HG02763 (cell line): Measurements from ENCODE around the gene ATP23.
A peak's percentile ranks its signal among the peaks of the same experiment; 100 is the strongest.

ENCODE experiments used
- ATAC-seq: cut with Tn5 transposase; IDR thresholded peaks from one replicate; pipeline ENCODE4 v1.9.1; 2021; ENCODE audit warnings: mild to moderate bottlenecking, moderate library complexity; ENCODE audit not compliant: unreplicated experiment

Gene ATP23

GRCh38 chr12:57941165-57941894, at the start of gene ATP23:
Gene ATP23, plus strand, starts transcription at chr12:57941567. Its CDS starts 135 bp downstream, at chr12:57941702.
- ATAC-seq, result peak; percentile 75

- ATAC-seq, result no peak
These were observed 49.0 kb upstream of the ATP23 start for GRCh38 chr12:57892232-57892972.

GRCh38 chr12:57893431-57894353, 47.7 kb upstream of the ATP23 start:
- ATAC-seq, result no peak

- no peak for ATAC-seq
These were observed 46.7 kb upstream of the ATP23 start for GRCh38 chr12:57894399-57895292.

GRCh38 chr12:57895389-57896114, 45.8 kb upstream of the ATP23 start:
- ATAC-seq, result no peak

GRCh38 chr12:57896115-57896433, 45.3 kb upstream of the ATP23 start:
- ATAC-seq, result no peak

GRCh38 chr12:57896434-57897201, 44.7 kb upstream of the ATP23 start:
- no peak for ATAC-seq

GRCh38 chr12:57897286-57897974, 43.9 kb upstream of the ATP23 start:
- ATAC-seq, result no peak

- peak; percentile 19 for ATAC-seq
These were observed 42.9 kb upstream of the ATP23 start for GRCh38 chr12:57898308-57898970.

GRCh38 chr12:57899010-57899662, 42.2 kb upstream of the ATP23 start:
- ATAC-seq, result peak; percentile 86

GRCh38 chr12:57902478-57902969, 38.8 kb upstream of the ATP23 start:
- ATAC-seq, result no peak

- no peak for ATAC-seq
These were observed 36.9 kb upstream of the ATP23 start for GRCh38 chr12:57904426-57904825.

GRCh38 chr12:57904848-57905811, 36.2 kb upstream of the ATP23 start:
- no peak for ATAC-seq

- no peak for ATAC-seq
These were observed 35.4 kb upstream of the ATP23 start for GRCh38 chr12:57905812-57906475.

GRCh38 chr12:57906821-57907220, 34.5 kb upstream of the ATP23 start:
- no peak for ATAC-seq
